ENCODE data around the gene ABCG1. TPM values are rescaled to one million over a fixed set of nuclear protein-coding genes. Genes with fewer than 3 reads are reported as not detected.

Gene ABCG1
- total RNA-seq, 2 donors from 2014 or later = 7.9 to 12.3 TPM

DNA sequence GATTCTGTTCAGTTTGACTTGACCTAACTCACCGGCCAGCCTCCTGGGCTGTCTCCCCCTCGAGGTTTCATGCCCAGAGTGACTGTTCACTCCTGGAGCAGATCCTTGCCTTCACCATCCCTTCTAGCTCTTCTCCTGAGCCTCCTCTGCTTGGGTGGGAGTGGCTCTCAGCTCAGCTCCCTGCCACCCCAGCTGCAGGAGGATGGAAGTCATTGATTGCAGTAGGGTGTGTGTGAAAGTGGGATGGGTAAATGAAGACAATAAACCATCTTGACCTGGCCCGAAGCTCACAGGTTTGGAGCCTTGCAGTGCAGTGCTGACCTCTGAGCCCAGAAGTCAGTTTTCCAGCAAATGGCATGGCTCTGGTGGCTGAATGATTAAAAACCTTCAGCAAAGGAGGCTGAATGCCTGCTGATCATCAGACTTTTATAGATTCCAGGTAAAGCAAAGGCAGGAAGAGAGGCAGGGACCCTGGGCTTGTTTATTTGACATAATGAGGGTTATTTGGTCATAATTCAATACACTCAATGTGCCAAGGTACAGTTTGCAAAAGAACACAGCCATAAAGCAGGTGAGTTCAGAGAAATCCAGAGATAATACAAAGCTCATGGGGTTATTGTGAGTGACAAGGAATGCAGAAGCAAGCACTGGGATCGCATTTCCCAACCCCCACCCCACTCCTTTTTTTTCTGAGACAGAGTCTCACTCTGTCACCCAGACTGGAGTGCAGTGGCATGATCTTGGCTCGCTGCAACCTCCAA, 113.8 kb downstream of the ABCG1 start:
- DNase-seq (ENCODE audit: low spot score) = peak; percentile 13
- H3K4me1 ChIP-seq = no peaks in the 10 kb centered on the region
- no peaks in the 10 kb centered on the region for H3K27me3 ChIP-seq
- H3K27ac ChIP-seq = no peak overlapping the region
- H3K4me3 ChIP-seq = no peak overlapping the region
- no peaks in the 10 kb centered on the region for H3K36me3 ChIP-seq
- TF ChIP-seq, protein P1, sequence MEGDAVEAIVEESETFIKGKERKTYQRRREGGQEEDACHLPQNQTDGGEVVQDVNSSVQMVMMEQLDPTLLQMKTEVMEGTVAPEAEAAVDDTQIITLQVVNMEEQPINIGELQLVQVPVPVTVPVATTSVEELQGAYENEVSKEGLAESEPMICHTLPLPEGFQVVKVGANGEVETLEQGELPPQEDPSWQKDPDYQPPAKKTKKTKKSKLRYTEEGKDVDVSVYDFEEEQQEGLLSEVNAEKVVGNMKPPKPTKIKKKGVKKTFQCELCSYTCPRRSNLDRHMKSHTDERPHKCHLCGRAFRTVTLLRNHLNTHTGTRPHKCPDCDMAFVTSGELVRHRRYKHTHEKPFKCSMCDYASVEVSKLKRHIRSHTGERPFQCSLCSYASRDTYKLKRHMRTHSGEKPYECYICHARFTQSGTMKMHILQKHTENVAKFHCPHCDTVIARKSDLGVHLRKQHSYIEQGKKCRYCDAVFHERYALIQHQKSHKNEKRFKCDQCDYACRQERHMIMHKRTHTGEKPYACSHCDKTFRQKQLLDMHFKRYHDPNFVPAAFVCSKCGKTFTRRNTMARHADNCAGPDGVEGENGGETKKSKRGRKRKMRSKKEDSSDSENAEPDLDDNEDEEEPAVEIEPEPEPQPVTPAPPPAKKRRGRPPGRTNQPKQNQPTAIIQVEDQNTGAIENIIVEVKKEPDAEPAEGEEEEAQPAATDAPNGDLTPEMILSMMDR (IDR thresholded peaks at IDR 0.05) = no peak
- H3K9me3 ChIP-seq = peaks cover 0 to 11% of the 10 kb centered on the region in 2 donors

DNA sequence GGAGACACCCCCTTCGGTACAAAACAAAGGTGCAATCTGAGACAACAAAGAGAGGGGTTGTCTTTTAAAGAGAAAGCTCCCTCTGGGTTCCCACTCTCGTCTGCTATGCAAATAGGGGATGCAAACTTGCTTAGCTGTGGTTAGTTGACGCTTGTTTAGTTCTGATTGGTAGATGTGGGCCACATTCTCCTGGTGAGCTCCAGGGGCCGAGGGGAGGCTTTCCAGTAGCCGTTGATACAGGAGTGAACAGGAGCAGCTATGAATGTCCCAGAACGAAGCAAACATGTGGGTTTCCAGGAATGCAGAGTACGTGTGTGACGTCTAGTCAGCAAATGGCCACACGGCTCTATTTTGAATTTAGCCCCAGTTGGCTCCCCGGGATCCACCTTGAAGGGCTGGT, 117.1 kb downstream of the ABCG1 start:
- H3K4me3 ChIP-seq = no peak overlapping the region
- H3K27me3 ChIP-seq = no peaks in the 10 kb centered on the region
- no peak for DNase-seq (ENCODE audit: low spot score)
- H3K9me3 ChIP-seq = peaks cover 0 to 11% of the 10 kb centered on the region in 2 donors
- H3K27ac ChIP-seq = no peak overlapping the region
- no peaks in the 10 kb centered on the region for H3K4me1 ChIP-seq
- H3K36me3 ChIP-seq = no peaks in the 10 kb centered on the region
- TF ChIP-seq, protein P1 (IDR thresholded peaks at IDR 0.05) = no peak

DNA sequence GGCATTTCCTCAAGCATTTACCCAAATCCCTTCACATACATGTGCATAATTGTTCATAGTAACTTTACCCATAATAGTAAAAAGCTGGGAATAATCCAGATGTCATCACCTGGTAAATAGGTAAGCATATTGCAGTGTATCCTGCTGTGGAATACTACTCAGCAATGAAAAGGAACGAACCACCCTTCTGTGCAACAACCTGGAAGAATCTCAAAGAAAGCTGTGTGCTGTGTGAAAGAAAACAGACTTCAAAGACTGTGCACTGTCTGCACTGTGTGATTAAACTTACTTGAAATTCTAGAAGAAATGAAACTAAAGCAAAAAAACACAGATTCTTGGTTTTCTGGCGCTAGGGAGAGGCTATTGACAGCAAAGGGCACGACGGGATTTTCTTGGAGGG, 118.3 kb downstream of the ABCG1 start:
- no peak for DNase-seq (ENCODE audit: low spot score)
- Histone ChIP-seq H3K4me1 (no peaks in the 10 kb centered on the region), H3K27ac (no peak overlapping the region), H3K27me3 (no peaks in the 10 kb centered on the region), H3K36me3 (no peaks in the 10 kb centered on the region), H3K4me3 (no peak overlapping the region), H3K9me3 (no peaks in the 10 kb centered on the region)
- TF ChIP-seq, protein P1 (IDR thresholded peaks at IDR 0.05) = no peak

DNA sequence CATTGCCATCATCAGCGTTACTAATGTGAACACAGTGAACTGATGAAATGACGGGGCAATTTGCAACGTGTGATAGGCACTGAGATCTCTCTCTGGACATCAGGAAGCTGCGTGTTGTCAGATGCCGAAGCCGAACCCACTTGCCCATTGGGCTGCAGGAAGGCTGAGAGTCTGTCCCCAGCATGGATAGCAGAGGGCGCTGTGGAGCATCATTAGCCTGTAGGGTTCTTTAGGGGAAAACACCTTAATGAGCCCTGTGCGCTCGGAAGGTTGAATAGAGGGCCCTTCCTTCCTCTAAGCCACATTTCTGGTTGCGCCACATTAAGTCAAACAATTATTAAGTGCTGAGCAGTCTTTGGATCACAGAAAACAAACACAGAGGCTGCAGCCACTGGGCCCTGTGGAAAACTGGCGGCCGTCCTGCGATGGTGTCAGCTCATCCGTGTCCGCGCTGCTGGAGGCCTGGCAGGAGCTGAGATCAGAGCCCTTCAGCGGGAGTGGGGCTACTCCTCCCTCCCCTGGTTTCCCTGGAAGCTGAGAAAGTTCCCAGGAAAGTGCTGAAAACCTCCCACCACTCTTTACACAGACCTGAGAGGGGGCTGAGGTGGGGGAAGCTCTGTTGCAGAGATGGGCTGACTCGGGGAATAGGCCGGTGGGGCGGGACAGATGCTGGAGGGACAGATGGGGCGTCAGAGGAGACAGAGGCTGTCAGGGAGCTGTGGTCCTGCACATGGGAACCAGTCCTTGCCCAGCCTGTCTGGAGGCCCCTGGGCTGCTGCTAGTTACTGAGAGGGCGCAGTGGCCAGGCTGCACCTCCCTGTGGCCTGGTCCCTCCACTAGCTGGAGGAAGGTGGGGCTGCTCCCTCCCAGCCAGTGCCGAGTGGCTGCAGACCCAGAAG, 119.1 kb downstream of the ABCG1 start:
- H3K4me1 ChIP-seq = no peaks in the 10 kb centered on the region
- H3K27me3 ChIP-seq = no peaks in the 10 kb centered on the region
- no peak overlapping the region for H3K27ac ChIP-seq
- no peak overlapping the region for H3K4me3 ChIP-seq
- no peaks in the 10 kb centered on the region for H3K9me3 ChIP-seq
- peak; percentile 65 for DNase-seq (ENCODE audit: low spot score)
- TF ChIP-seq, protein P1 (IDR thresholded peaks at IDR 0.05) = peak in 1 of 2 donors; percentile 74
- H3K36me3 ChIP-seq = no peaks in the 10 kb centered on the region

DNA sequence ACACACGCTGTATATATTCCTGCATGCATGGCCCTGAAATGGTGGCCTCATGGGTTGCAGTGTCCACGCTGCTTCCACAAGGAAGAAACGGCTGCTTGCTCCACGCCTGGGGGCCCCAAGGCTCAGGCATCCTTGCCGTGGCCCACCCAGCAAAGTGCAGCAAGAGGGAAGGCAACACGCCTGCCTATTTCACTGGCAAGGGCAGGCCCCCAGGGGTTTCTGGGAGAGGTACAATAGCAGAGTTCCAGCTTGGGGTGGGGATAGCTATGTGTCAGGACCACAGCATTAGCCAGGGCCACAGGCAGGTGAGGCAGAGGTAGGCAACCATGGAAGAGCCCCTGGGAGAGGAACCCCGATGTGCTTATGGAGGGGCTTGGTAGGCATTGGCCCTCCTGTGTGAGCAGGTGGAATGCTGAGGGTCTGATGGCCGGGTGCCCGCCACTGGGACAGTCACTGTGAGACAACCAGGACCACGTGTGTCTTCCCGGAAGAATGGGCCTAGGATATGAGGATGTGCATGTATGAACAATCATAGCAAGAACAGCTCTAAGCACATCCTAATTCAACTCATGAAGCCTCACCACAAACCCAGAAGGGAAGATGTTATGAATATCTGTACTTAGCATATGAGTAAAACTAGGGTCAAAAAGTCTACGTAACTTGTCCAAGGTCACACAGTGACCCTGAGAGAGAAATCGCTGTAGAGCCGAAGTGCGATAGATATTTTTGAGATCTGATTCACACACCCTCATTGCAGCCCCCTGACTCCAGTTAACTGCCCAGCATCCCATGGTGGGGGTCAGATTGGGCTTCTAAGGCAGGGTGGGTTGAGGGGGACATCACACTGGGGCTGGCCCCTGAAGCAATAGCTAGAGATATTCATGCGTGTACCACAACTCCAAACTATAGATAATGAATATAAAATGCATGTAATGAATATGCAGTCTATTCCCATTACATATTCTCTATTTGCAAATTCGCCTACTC, 120.1 kb downstream of the ABCG1 start:
- Histone ChIP-seq H3K4me3 (no peak overlapping the region), H3K4me1 (no peaks in the 10 kb centered on the region), H3K27me3 (no peaks in the 10 kb centered on the region), H3K36me3 (no peaks in the 10 kb centered on the region), H3K9me3 (no peaks in the 10 kb centered on the region), H3K27ac (no peak overlapping the region)
- no peak for DNase-seq (ENCODE audit: low spot score)
- TF ChIP-seq, protein P1 (IDR thresholded peaks at IDR 0.05) = no peak
